Sigmoid colon (tissue), 4 donors: ENCODE data around the gene NAA38.

Source experiments
- POLR2A ChIP-seq, 2 donors: fragments of 450-650 bp; IDR thresholded peaks; one replicate each; pipeline ENCODE4 v1.6.1; 2016; ENCODE audit warnings: antibody characterized with exemption in 2 of 2, mild to moderate bottlenecking in 2 of 2, moderate library complexity in 2 of 2
- POLR2AphosphoS5 ChIP-seq, 4 donors: sonication (generic); formaldehyde crosslinking; IDR thresholded peaks; one replicate each; pipeline ENCODE4 v1.6.1; 2017; ENCODE audit warnings: antibody characterized with exemption in 4 of 4
- TF ChIP-seq, protein P1 (sequence below), 4 experiments: fragments of 450-650 bp in 3 of 4; fragments of 200-600 bp in 1 of 4; IDR thresholded peaks; one replicate each; pipeline ENCODE4 v1.5.1; 2016 to 2019; ENCODE audit warnings: antibody characterized with exemption in 4 of 4, mild to moderate bottlenecking in 3 of 4, moderate library complexity in 2 of 4

GRCh38 chr17:7849751-7850504 lies 7.4 kb downstream of the NAA38 start:
- TF ChIP-seq, protein P1, sequence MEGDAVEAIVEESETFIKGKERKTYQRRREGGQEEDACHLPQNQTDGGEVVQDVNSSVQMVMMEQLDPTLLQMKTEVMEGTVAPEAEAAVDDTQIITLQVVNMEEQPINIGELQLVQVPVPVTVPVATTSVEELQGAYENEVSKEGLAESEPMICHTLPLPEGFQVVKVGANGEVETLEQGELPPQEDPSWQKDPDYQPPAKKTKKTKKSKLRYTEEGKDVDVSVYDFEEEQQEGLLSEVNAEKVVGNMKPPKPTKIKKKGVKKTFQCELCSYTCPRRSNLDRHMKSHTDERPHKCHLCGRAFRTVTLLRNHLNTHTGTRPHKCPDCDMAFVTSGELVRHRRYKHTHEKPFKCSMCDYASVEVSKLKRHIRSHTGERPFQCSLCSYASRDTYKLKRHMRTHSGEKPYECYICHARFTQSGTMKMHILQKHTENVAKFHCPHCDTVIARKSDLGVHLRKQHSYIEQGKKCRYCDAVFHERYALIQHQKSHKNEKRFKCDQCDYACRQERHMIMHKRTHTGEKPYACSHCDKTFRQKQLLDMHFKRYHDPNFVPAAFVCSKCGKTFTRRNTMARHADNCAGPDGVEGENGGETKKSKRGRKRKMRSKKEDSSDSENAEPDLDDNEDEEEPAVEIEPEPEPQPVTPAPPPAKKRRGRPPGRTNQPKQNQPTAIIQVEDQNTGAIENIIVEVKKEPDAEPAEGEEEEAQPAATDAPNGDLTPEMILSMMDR (IDR thresholded peaks at IDR 0.05) = no peak
- no peak for TF ChIP-seq POLR2AphosphoS5 (IDR thresholded peaks at IDR 0.05)
- no peak for TF ChIP-seq POLR2A (IDR thresholded peaks at IDR 0.05)
